Transverse colon (tissue), 4 donors: Measurements from ENCODE around the gene KASH5.

Experiments
- EP300 ChIP-seq: sonication (generic); formaldehyde crosslinking; IDR thresholded peaks from one replicate; pipeline ENCODE4 v1.6.1; 2017; ENCODE audit warnings: antibody characterized with exemption, low read depth
- POLR2A ChIP-seq: fragments of 450-650 bp; IDR thresholded peaks from one replicate; pipeline ENCODE4 v1.6.1; 2016; ENCODE audit warnings: antibody characterized with exemption, mild to moderate bottlenecking, moderate library complexity
- POLR2AphosphoS5 ChIP-seq, 3 donors: sonication (generic); formaldehyde crosslinking; IDR thresholded peaks; one replicate each; pipeline ENCODE4 v1.6.1; 2016; ENCODE audit warnings: antibody characterized with exemption in 3 of 3
- TF ChIP-seq, protein P1 (sequence below), 5 experiments: fragments of 200-600 bp in 3 of 5; fragments of 450-650 bp in 2 of 5; sonication (generic) in 3 of 5; IDR thresholded peaks; 1 replicate in 2 of 5; 2 replicates in 3 of 5; pipeline ENCODE4 v1.5.1; 2016 to 2017; ENCODE audit warnings: antibody characterized with exemption in 5 of 5, inconsistent platforms in 3 of 5, mild to moderate bottlenecking in 2 of 5, moderate library complexity in 1 of 5

DNA sequence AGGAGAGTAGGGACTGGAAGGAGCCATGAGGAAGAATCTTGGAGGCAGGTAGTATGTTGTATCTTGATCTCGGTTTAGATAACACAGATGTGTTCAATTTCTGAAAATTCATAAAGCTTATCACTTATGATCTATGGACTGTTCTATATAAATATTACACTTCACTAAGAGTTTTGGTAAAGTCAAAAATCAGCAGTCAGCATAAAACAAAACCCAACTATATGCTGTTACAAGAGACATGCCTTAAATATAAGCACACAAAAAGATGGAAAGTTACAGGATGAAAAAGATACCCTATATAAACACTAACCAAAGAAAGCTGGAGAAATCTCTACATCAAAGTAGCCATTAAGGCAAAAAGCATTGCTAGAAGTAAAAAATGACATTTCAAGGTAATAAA, 4.5 kb upstream of the KASH5 start:
- TF ChIP-seq, protein P1, sequence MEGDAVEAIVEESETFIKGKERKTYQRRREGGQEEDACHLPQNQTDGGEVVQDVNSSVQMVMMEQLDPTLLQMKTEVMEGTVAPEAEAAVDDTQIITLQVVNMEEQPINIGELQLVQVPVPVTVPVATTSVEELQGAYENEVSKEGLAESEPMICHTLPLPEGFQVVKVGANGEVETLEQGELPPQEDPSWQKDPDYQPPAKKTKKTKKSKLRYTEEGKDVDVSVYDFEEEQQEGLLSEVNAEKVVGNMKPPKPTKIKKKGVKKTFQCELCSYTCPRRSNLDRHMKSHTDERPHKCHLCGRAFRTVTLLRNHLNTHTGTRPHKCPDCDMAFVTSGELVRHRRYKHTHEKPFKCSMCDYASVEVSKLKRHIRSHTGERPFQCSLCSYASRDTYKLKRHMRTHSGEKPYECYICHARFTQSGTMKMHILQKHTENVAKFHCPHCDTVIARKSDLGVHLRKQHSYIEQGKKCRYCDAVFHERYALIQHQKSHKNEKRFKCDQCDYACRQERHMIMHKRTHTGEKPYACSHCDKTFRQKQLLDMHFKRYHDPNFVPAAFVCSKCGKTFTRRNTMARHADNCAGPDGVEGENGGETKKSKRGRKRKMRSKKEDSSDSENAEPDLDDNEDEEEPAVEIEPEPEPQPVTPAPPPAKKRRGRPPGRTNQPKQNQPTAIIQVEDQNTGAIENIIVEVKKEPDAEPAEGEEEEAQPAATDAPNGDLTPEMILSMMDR (IDR thresholded peaks at IDR 0.05), result no peak
- TF ChIP-seq POLR2AphosphoS5 (IDR thresholded peaks at IDR 0.05) (no peak), POLR2A (no peak), EP300 (no peak)
